ENCODE results near the gene PPAN.

PPAN gene

DNA sequence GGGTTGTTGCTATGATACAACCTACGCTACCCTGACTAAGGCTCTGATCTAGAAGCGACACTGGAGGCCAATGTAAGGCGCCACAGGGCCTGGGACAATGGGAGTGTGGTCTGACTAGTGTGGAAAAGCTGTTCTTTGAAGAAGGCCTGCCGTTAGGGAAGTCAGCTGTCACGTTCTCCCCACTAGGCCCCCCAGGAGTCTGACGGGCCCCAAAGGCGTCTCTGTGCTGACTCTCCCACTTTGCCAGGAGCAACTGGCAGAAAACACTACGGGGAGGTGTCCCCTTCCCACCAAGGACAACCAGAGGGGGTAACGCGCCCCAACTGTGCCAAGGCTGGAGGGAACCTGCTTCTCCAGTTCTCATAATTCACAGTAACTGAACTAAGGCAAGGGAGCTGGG lies 38.9 kb downstream of the PPAN start:
- Histone ChIP-seq H3K4me3 (IDR thresholded peaks at IDR 0.05; ENCODE audit: insufficient read depth, low read depth, low read length) (no peak overlapping the region), H4K20me1 (ENCODE audit: insufficient read depth) (no peaks in the 10 kb centered on the region), H3K4me1 (ENCODE audit: low read depth, poor library complexity, severe bottlenecking) (no peaks in the 10 kb centered on the region), H3K4me2 (no peak overlapping the region), H3K27me3 (ENCODE audit: insufficient read depth, low read depth) (no peaks in the 10 kb centered on the region), H3K79me2 (ENCODE audit: insufficient read depth, low read depth) (no peaks in the 10 kb centered on the region), H3K27ac (no peak overlapping the region), H3K9ac (no peak overlapping the region), H3K36me3 (ENCODE audit: insufficient read depth) (peaks cover 27% of the 10 kb centered on the region; the same call in 1 of the 2 replicates), H2AFZ (ENCODE audit: low read depth) (no peak overlapping the region)
- TF ChIP-seq, protein P1, sequence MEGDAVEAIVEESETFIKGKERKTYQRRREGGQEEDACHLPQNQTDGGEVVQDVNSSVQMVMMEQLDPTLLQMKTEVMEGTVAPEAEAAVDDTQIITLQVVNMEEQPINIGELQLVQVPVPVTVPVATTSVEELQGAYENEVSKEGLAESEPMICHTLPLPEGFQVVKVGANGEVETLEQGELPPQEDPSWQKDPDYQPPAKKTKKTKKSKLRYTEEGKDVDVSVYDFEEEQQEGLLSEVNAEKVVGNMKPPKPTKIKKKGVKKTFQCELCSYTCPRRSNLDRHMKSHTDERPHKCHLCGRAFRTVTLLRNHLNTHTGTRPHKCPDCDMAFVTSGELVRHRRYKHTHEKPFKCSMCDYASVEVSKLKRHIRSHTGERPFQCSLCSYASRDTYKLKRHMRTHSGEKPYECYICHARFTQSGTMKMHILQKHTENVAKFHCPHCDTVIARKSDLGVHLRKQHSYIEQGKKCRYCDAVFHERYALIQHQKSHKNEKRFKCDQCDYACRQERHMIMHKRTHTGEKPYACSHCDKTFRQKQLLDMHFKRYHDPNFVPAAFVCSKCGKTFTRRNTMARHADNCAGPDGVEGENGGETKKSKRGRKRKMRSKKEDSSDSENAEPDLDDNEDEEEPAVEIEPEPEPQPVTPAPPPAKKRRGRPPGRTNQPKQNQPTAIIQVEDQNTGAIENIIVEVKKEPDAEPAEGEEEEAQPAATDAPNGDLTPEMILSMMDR (conservative IDR thresholded peaks at IDR 0.05; ENCODE audit: low read depth, low read length): no peak

DNA sequence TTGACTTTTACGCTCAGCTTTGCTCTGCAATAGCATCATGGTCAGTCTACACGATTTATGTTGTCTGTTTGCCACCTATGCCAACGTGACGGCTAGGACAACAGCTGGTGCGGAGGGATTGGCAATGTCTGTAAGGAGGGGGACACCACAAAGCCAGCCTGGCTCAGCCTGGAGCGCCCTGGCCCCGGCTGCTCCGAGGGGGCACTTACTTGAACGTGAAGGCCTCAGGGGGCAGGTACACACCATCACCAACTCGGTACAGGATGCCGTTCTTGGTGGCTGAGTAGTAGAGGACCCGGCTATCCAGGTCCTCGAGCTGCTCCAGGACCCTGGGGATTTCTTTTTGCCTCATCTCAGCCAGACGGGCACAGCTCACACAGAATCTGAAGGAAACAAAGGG lies 40.0 kb downstream of the PPAN start:
- no peaks in the 10 kb centered on the region for H3K4me1 ChIP-seq (ENCODE audit: low read depth, poor library complexity, severe bottlenecking)
- H4K20me1 ChIP-seq (ENCODE audit: insufficient read depth): no peaks in the 10 kb centered on the region
- TF ChIP-seq, protein P1 (conservative IDR thresholded peaks at IDR 0.05; ENCODE audit: low read depth, low read length): no peak
- H3K27ac ChIP-seq: no peak overlapping the region
- no peak overlapping the region for H2AFZ ChIP-seq (ENCODE audit: low read depth)
- H3K4me3 ChIP-seq (IDR thresholded peaks at IDR 0.05; ENCODE audit: insufficient read depth, low read depth, low read length): no peak overlapping the region
- peaks cover 24% of the 10 kb centered on the region; the same call in 1 of the 2 replicates for H3K36me3 ChIP-seq (ENCODE audit: insufficient read depth)
- no peak overlapping the region for H3K9ac ChIP-seq
- no peaks in the 10 kb centered on the region for H3K79me2 ChIP-seq (ENCODE audit: insufficient read depth, low read depth)
- no peaks in the 10 kb centered on the region for H3K27me3 ChIP-seq (ENCODE audit: insufficient read depth, low read depth)
- no peak overlapping the region for H3K4me2 ChIP-seq

DNA sequence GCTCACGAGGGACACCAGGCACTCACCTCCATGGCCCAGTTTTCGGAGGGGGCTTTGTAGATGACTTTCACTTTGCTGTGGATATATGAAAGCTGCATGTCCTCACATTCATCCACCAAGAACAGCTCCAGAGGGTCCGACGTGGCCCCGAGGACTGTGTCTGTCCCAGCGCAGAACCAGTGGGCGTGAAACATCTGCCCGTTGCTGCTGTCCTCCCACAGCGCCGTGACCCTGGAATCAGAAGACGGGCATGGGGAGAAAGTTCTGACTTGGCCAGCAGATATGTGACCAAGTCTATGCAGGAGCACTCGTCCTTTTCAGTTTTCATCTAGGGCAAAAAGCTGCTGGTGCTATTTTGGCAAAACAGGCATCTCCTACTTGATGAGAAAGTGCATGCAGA lies 43.3 kb downstream of the PPAN start:
- Histone ChIP-seq H4K20me1 (ENCODE audit: insufficient read depth) (no peaks in the 10 kb centered on the region), H3K36me3 (ENCODE audit: insufficient read depth) (peaks cover 17% of the 10 kb centered on the region; the same call in 1 of the 2 replicates)

DNA sequence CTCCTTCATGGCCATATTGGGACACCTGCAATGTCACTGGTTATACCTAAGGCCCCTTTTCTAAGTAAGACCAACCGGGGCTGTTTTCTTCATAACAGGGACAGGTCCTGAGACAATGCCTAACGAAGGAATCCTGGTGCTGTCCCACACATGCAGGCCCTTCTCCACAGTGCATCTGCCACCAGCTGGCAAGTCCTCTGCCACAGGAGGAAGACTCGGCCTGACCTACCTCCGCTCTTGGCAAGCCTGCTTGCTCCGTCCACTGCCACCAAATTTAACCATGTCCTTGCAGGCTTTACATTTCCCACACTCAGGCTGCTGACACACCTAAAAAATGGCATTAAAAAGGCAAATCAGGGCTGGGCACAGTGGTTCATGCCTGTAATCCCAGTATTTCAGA lies 45.4 kb downstream of the PPAN start:
- Histone ChIP-seq H3K27ac (no peak overlapping the region), H3K36me3 (ENCODE audit: insufficient read depth) (peaks cover 21% of the 10 kb centered on the region; the same call in 1 of the 2 replicates), H3K27me3 (ENCODE audit: insufficient read depth, low read depth) (no peaks in the 10 kb centered on the region), H3K4me2 (no peak overlapping the region), H3K4me3 (IDR thresholded peaks at IDR 0.05; ENCODE audit: insufficient read depth, low read depth, low read length) (no peak overlapping the region), H3K4me1 (ENCODE audit: low read depth, poor library complexity, severe bottlenecking) (no peaks in the 10 kb centered on the region), H3K79me2 (ENCODE audit: insufficient read depth, low read depth) (no peaks in the 10 kb centered on the region), H4K20me1 (ENCODE audit: insufficient read depth) (no peaks in the 10 kb centered on the region), H2AFZ (ENCODE audit: low read depth) (no peak overlapping the region), H3K9ac (no peak overlapping the region)
- TF ChIP-seq, protein P1 (conservative IDR thresholded peaks at IDR 0.05; ENCODE audit: low read depth, low read length): no peak

More for the DNA sequence above, 43.3 kb downstream of the PPAN start:
- H3K4me2 ChIP-seq: no peak overlapping the region
- H3K27me3 ChIP-seq (ENCODE audit: insufficient read depth, low read depth): no peaks in the 10 kb centered on the region
- H3K4me1 ChIP-seq (ENCODE audit: low read depth, poor library complexity, severe bottlenecking): no peaks in the 10 kb centered on the region
- no peak overlapping the region for H3K4me3 ChIP-seq (IDR thresholded peaks at IDR 0.05; ENCODE audit: insufficient read depth, low read depth, low read length)
- H3K27ac ChIP-seq: no peak overlapping the region
- TF ChIP-seq, protein P1 (conservative IDR thresholded peaks at IDR 0.05; ENCODE audit: low read depth, low read length): no peak
- no peak overlapping the region for H3K9ac ChIP-seq
- no peaks in the 10 kb centered on the region for H3K79me2 ChIP-seq (ENCODE audit: insufficient read depth, low read depth)
- no peak overlapping the region for H2AFZ ChIP-seq (ENCODE audit: low read depth)
